Measurements from ENCODE around the gene MIPEP.
"Not testable (repeated sequence)": the region's sequence is repeated elsewhere in the genome, so short reads cannot be mapped to it uniquely, and the experiment has no call there.

MIPEP gene

GRCh38 chr13:23749288-23749873, 139.8 kb downstream of the MIPEP start:
- no peak for DNase-seq (ENCODE audit: low read depth in 2 of 2)

DNA sequence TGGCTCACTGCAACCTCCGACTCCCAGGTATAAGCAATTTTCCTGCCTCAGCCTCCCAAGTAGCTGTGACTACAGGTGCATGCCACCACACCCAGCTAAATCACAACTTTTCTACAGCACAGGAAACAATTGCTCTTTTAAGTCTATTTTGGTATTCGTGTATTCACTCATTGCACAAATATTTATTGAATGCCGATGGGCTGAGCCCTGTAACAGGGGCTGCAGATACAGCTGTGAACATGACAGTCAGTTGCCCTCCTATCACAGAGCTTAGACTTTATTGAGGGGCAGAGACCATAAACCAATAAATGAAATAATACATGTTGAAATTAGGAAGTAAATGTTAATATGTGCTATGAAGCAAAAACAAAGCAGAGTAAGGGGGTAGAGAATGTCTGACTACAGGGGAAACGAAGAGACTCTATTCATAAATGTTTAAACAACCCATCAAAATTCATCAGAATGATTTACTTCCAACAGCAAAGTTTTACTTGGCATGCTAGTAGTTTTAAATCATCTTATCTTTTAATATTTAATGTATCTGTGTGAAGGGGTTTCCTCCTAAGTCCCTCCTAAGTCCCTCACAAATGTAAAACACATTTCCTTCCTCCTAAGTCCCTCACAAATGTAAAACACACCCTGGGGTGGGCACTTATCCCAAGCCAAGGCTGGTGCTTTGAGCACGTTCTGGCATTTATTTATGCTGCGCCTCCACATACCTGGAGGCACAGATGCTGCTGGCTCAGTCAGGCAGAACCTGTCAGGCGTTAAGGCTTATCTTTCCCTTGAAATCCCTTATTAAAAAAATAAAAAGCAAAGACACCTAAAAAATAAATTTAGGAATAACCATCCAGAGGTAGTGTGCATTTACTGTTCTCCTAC, 140.8 kb downstream of the MIPEP start:
- DNase-seq (ENCODE audit: low read depth in 2 of 2), result no peak

GRCh38 chr13:23746141-23746540, 143.1 kb downstream of the MIPEP start:
- DNase-seq (ENCODE audit: low read depth in 2 of 2), result not testable (repeated sequence)

DNA sequence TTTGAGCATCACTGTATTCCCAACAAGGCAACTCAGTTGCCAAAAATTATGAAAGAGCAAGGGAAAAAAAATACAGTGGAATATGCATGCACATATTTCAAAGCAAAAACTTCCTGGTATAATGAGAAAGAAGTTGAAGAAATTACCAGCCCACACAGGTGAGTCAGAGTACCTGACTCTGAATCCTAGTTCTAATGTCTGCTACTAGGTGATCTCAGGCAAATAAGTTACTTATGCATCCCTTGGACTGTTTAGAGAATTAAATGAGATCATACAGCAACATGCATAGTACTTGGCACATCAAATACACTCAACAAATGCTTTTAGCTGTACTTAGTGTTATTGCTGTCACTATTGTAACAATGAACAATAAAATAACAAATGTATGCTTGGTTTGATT, 144.9 kb downstream of the MIPEP start:
- no peak for DNase-seq (ENCODE audit: low read depth in 2 of 2)

- no peak for DNase-seq (ENCODE audit: low read depth in 2 of 2)
Measured at GRCh38 chr13:23743278-23744076, 145.7 kb downstream of the MIPEP start.

GRCh38 chr13:23741879-23742510, 147.2 kb downstream of the MIPEP start:
- DNase-seq (ENCODE audit: low read depth in 2 of 2), result no peak

DNA sequence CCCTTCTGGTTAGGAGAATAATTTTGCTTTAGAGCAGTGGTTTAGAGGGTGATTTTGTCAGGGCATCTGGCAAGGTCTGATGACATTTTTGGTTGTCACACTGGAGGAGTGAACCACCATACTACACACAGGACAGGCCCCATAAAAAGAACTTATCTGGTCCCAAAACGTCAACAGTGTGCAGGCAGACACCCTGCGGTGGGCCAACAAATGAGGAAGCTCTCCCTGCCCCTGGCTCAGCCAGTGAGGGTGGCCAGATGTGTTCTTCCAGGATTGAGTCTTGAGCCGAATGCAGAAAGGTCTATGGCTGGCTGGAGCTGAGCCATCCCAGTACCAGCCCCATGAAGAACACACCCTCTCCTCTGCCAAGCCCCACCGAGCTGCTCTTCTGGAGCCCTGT, 149.2 kb downstream of the MIPEP start:
- no peak for DNase-seq (ENCODE audit: low read depth in 2 of 2)

DNA sequence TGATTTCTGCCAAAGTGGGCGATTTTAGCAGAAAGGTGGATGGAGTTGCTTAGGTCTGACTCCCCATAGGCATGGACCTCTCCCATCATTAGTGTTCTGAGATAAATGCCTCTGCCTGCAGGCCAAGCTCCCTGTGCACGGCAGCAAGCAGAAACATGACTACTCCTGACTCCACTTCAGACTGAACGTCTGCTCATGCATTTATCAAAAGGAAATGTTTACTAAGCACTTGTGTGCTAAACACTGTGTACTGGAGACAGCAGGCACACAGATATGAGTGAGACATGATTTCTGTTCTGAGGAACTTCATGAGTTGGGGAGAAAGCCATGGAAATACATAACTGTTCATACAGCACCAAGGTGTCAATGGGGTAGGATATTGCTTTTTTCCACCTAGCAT, 149.6 kb downstream of the MIPEP start:
- no peak for DNase-seq (ENCODE audit: low read depth in 2 of 2)

- no peak for DNase-seq (ENCODE audit: low read depth in 2 of 2)
Measured at GRCh38 chr13:23736541-23736940, 152.7 kb downstream of the MIPEP start.

- DNase-seq (ENCODE audit: low read depth in 2 of 2), result no peak
Measured at GRCh38 chr13:23735329-23735728, 153.9 kb downstream of the MIPEP start.

DNA sequence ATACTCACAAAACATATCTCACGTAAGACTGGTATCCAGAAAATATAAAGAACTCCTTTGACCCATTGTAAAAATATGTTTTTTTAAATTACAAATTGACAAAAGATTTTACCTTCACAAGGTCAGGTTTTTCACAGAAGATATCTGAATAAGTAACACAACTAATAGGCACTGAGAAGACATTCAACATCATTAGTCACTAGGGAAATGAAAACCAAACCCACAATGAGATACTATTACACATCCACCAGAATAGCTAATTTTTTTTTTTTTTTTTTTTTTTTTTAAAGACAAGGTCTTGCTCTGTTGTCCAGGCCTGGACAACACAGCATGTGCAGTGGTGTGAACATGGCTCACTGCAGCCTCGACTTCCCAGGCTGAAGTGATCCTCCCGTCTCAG, 157.5 kb downstream of the MIPEP start:
- no peak for DNase-seq (ENCODE audit: low read depth in 2 of 2)

DNA sequence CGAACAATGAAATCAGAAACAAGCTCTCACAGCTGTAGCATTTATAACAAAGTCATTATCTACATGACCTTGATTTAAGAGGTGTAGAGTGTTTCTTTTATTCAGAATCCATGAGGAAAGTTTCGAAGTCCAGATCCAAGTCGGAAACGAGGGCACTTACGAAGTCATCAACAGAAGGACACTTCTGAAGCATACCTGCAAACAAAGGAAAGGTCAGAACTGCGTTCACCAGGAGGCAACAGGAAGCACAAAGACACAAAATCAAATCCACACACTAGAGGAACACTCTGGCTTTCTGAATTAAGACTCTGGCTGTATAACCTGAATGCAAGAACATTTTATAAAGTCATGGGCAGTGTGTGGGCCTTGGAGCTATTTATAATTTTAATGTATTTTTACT, 158.9 kb downstream of the MIPEP start:
- DNase-seq (ENCODE audit: low read depth in 2 of 2), result no peak

DNA sequence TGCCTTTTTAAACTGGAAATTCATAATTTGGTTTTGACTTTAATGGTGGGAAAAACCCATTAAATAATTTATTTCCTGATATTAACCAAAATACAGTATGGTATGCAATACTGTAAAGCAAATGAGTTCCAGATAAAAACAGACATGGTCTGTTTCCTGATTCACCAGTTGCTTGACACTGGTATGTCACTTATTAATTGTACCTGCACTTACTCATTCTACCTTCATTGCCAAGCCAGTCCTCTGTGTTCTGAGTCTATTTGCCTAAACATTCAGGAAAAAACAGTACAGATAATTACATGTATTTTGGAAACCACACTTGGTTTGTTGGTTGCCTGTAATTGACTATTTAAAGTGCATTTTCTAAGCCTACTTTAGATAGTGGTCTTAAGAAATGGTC, 159.7 kb downstream of the MIPEP start:
- DNase-seq (ENCODE audit: low read depth in 2 of 2), result no peak

- no peak for DNase-seq (ENCODE audit: low read depth in 2 of 2)
Measured at GRCh38 chr13:23728807-23729206, 160.4 kb downstream of the MIPEP start.

DNA sequence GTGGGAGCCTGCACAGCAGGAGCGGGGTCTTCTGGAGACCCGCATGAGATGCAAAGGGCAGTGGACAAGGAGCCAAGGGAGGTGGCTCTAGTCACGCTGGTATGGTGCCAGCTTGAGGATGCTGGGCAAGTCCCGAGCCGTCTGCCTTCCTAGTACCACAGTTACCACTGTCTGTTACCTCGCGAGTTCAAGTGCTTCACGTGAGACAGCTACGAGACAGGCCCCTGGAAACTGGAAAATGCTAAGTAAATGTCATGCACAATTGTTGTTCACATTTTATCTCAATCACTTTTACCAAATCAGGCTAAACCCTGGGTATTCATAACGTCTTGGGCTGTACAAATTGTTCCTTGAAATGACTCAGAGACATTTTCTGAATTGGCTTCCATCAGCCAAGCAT, 163.3 kb downstream of the MIPEP start:
- no peak for DNase-seq (ENCODE audit: low read depth in 2 of 2)

GRCh38 chr13:23724196-23724970, 164.8 kb downstream of the MIPEP start:
- DNase-seq (ENCODE audit: low read depth in 2 of 2), result no peak

DNA sequence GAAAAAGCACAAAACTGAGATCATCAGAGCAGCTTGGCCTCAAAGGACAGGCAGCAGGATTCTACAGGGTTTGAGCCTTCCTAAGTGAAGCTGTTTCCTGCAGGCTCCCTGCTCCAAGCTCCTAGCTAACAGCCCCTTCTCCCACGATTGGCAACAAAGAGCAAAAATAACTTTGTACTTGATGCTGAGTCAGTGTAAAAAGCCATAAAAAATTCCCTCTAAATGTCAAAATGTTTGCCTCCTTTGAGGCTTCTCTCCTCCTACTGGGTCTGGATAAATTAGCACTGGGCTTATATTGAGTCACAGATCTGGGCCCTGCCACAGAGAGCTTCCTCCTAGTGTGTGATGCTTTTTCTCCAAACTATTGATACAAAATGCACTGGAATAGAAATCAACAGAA, 165.7 kb downstream of the MIPEP start:
- no peak for DNase-seq (ENCODE audit: low read depth in 2 of 2)

DNA sequence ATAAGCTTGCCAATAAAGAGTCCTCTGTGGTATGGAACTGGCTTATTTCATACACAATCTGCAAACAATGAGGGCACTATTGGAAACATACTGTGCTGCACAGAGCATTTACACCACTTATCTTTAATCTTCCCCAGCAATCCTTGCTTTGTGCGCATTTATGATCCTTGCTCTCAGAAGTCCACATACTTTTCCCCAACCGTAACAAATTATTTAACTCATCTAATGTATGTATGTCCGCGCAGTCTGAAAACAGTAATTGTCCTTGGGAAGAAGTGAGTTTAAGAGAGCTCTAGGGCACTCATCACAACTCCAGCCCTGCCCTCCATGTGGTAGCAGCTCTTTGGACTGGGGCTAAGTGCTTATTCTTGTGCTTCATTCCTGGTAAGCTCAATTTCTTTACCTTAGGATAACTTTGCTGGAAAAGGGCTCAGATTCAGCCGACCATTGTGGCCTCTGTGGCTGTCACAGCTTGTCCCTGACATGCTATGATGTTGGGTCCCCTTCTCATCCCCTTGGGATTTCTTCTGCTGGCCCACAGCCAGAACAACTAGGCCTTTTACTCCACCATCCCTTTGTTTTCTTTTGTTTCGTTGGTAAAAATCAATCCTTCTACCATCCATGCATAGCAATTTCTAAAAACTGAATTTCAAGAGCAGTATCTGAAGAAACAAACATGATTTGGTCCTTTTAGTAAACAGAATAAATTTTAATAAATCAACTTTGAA, 166.3 kb downstream of the MIPEP start:
- no peak for DNase-seq (ENCODE audit: low read depth in 2 of 2)

- DNase-seq (ENCODE audit: low read depth in 2 of 2), result no peak
Measured at GRCh38 chr13:23718996-23719395, 170.2 kb downstream of the MIPEP start.

DNA sequence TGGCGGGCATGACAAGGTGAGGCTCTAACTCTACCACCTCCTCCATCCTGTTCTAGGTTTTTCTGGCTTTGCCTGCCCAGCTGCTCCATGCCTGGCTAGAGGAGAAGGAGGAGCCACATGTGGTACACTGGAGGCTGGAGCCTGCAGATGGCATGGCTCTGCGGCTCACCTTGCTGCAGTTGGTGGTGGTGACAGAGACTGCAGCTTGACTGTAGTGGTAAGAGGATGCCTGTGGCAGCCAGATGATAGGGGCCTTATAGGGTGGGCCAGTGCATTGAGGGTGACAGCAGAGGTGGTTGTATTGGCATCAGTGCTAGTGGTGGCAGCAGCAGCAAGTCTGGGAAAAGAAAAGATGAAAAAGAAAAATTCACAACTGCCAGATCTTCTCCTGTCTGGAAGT, 172.8 kb downstream of the MIPEP start:
- no peak for DNase-seq (ENCODE audit: low read depth in 2 of 2)

DNA sequence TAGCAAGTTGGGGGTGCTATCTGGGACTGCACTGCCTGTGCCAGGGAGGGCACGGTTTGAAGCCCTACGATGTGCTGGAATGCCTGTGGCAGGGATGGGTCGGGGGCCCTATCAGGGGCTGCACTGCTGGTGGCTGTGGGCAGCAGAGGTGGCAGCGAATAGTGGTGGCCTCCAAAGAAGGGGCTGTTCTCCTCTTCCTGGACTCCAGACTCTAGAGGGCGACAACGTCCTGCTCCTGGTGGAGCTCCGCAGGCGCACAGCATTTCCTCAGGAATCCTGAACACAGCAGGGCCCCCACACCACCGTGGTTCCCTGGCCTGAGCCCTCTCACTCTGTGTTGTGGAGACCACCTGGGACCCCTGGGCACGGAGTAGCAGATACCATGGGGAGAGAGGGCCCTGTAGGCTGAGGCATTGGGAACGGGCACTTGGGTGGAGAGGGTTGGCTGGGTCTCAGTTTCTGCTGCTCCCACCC, 173.4 kb downstream of the MIPEP start:
- no peak for DNase-seq (ENCODE audit: low read depth in 2 of 2)
